Stimulated activated naive CD8-positive, alpha-beta T cell treated with anti-CD3 and anti-CD28 coated beads, Interleukin-15, amount 100 ng/mL, for 72 hours (primary cell): Measurements from ENCODE around the gene CIDEB.

Experiments
- ATAC-seq: fragments of 150-1000 bp; cut with Tn5 transposase; 2 replicates; pipeline ENCODE4 v1.10.0; 2021; ENCODE audit warnings: mild to moderate bottlenecking, moderate library complexity
- DNase-seq, 2 donors: peaks; one replicate each; pipeline ENCODE4 v3.0.0; 2021 to 2022
- H3K27ac Mint-ChIP-seq, 2 donors: one replicate each; pipeline ENCODE4 v1.8.0; 2022; ENCODE audit warnings: mild to moderate bottlenecking in 2 of 2, mixed read lengths in 2 of 2, moderate library complexity in 2 of 2
- H3K27me3 Mint-ChIP-seq: one replicate; pipeline ENCODE4 v1.8.0; 2022; ENCODE audit warnings: mixed read lengths
- H3K4me1 Mint-ChIP-seq: one replicate; pipeline ENCODE4 v1.8.0; 2022; ENCODE audit warnings: mild to moderate bottlenecking, mixed read lengths
- H3K4me3 Mint-ChIP-seq, 2 donors: one replicate each; pipeline ENCODE4 v1.8.0; 2022; ENCODE audit warnings: mild to moderate bottlenecking in 2 of 2, mixed read lengths in 2 of 2, moderate library complexity in 1 of 2
- H3K9me3 Mint-ChIP-seq, 2 donors: one replicate each; pipeline ENCODE4 v1.8.0; 2022; ENCODE audit warnings: mixed read lengths in 2 of 2

The CIDEB gene

GRCh38 chr14:24273422-24273998 is 34.3 kb downstream of the CIDEB start:
- peaks cover 65% of the 10 kb centered on the region for H3K4me1 Mint-ChIP-seq
- DNase-seq = no peak
- no peak for ATAC-seq
- H3K27me3 Mint-ChIP-seq = no peaks in the 10 kb centered on the region
- peak overlapping the region; percentile 44 to 64 for H3K4me3 Mint-ChIP-seq
- peaks cover 0 to 5% of the 10 kb centered on the region in 2 donors for H3K9me3 Mint-ChIP-seq
- H3K27ac Mint-ChIP-seq = peak overlapping the region; percentile 74 to 81

DNA sequence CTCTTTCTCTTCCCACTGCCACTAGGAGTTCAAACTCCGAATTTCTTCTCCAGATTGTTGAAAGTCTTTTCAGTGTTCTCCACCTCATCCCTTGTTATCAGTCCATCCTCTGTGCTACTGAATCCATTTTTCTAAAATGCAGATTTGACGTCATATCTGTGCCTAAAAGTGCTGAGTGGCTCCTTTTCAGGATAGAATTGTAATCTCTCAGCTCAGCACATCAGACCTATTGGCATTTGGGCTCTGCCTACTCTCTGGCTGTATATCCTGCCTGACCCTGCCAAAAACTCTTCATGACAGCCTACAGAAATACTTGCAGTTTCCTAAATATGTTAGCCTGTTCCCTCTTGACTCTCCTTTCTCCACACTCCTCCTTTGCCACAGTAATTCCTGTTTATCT is 35.3 kb downstream of the CIDEB start:
- ATAC-seq (no peak), DNase-seq (no peak)
- Mint-ChIP-seq H3K4me3 (peak overlapping the region; percentile 32 to 87), H3K9me3 (no peaks in the 10 kb centered on the region), H3K27me3 (no peaks in the 10 kb centered on the region), H3K4me1 (peaks cover 54% of the 10 kb centered on the region), H3K27ac (peak overlapping the region in 1 of 2 donors; percentile 94)

DNA sequence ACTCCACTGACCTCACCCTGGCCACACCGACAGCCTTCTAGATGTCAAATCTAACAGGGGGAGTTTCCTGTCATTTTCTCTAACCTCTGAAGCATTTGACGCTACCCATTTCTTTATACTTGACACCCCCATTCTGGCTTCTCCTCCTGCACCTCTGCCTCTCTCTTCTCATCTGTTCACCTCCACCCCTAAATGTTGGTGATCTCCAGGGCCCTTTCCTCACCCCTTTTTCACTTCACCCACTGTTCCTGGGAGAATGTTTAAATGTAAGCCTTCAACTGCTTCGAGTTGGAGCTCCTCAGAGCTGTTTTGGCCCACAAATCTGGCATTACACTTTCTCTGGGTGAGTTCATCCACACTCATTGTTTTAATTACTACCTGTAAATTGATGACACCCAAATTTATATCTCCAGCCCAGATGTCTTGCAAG is 35.9 kb downstream of the CIDEB start:
- Mint-ChIP-seq H3K9me3 (no peaks in the 10 kb centered on the region), H3K4me1 (peaks cover 48% of the 10 kb centered on the region), H3K27me3 (no peaks in the 10 kb centered on the region), H3K4me3 (peak overlapping the region; percentile 87 to 92), H3K27ac (peak overlapping the region; percentile 74 to 94)
- ATAC-seq (no peak), DNase-seq (no peak)

DNA sequence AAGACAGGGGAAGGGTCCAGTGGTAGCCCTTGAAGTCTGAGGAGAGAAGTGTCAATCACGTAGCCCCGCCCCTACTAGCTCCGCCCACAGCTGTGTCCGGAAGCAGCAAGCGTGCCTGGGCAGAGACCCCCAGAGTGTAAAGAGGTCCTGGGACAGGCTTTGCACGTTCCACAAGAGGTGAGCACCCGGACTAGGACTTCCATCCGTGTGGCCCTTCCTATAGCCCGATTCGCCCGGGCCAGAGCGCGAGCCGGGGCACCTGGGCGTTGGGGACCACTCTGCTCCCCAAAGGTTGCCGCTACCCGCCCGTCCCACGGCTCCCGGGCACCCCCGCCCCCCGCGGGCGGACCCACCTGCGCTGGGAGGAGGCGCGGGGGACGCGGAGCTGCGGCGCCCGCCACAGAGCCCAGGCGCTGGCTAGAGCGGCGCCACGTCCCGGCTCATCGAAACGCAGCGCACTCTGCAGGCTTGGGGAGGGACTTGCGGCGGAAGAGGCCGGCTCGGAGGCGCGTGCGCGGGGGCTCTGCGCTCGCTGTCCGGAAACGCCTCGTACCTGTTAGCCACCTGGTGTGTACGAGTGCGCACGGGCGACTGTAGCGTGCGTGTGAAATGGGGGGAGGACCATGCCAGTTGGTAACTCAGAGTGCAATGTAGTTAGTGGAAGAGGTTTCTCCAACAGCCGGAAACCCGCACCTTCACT is 36.5 kb downstream of the CIDEB start, which contains the start of gene RABGGTA:
RABGGTA (minus strand) TSS at position 464 of the 700 bp plus-strand sequence. CDS start 482 bp downstream, outside the sequence.
- H3K4me3 Mint-ChIP-seq = peak within 1 kb of the TSS; percentile 89 to 92
- peak; percentile 92 to 95 for DNase-seq
- no peaks in the 10 kb centered on the region for H3K27me3 Mint-ChIP-seq
- H3K27ac Mint-ChIP-seq = peak within 1 kb of the TSS; percentile 81 to 96
- peak; percentile 88 for ATAC-seq
- peaks cover 44% of the 10 kb centered on the region for H3K4me1 Mint-ChIP-seq
- no peaks in the 10 kb centered on the region for H3K9me3 Mint-ChIP-seq

DNA sequence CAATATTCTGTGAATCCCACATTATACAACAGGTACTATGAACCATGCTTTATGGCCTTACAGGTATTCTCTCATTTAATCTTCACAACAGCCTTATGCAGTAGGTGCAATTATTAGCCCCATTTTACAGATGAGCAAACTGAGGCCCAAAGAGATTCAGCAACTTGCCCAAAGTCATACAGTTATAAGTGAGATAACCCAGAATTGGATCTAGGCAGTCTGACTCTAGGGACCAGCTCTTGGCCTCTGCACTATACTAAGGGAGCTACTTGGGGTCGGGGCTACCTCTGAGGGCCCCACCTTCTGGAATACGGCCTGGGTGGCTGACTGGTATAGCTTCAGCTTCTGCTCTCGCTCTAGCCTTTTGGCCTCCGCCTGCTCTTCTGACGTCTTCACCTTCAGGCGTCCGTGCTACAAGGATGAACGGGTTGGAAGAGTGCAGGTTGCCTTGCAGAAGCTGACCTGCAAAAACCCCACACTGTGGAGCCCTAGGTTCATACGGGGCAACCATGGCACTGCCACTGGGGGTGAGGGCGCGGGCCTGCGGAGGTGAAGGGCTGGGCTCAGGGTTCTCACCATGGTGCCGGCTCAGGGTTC is 37.1 kb downstream of the CIDEB start:
- ATAC-seq (no peak), DNase-seq (no peak)
- Mint-ChIP-seq H3K9me3 (no peaks in the 10 kb centered on the region), H3K4me1 (peaks cover 44% of the 10 kb centered on the region), H3K27me3 (no peaks in the 10 kb centered on the region), H3K4me3 (peak overlapping the region; percentile 89 to 92), H3K27ac (peak overlapping the region; percentile 81 to 96)

GRCh38 chr14:24269910-24270536 is 37.8 kb downstream of the CIDEB start:
- Mint-ChIP-seq H3K27me3 (no peaks in the 10 kb centered on the region), H3K27ac (no peak overlapping the region), H3K4me3 (no peak overlapping the region), H3K4me1 (peaks cover 38% of the 10 kb centered on the region), H3K9me3 (no peaks in the 10 kb centered on the region)
- ATAC-seq (no peak), DNase-seq (no peak)

GRCh38 chr14:24269368-24269767 is 38.4 kb downstream of the CIDEB start:
- H3K4me1 Mint-ChIP-seq = peaks cover 33% of the 10 kb centered on the region
- H3K27me3 Mint-ChIP-seq = no peaks in the 10 kb centered on the region
- H3K9me3 Mint-ChIP-seq = no peaks in the 10 kb centered on the region
- no peak overlapping the region for H3K27ac Mint-ChIP-seq
- ATAC-seq = no peak
- no peak for DNase-seq
- H3K4me3 Mint-ChIP-seq = no peak overlapping the region

GRCh38 chr14:24268225-24268624 is 39.6 kb downstream of the CIDEB start:
- Mint-ChIP-seq H3K4me1 (peaks cover 22% of the 10 kb centered on the region), H3K27me3 (no peaks in the 10 kb centered on the region), H3K9me3 (no peaks in the 10 kb centered on the region), H3K27ac (no peak overlapping the region), H3K4me3 (no peak overlapping the region)
- DNase-seq = no peak
- ATAC-seq = no peak

DNA sequence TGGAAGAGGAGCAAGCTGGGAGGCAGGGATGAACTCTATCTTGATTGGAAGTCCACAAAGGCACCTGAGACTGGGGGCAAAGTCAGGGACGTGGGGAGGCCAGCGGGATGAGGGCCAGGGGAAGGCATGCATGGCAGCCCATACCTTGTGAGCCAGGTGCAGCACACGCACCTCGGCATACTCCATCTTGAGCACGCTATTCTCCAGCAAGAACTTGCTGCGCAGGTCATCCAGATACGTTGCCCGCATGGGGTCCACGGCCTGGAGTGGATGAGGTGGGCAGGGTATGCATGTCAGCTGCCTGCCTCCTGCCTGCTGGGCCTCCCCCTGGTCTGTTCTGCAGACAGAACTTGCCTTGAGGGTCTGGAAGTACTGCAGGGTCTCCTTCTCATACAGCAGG is 40.3 kb downstream of the CIDEB start:
- no peaks in the 10 kb centered on the region for H3K9me3 Mint-ChIP-seq
- no peak overlapping the region for H3K4me3 Mint-ChIP-seq
- no peaks in the 10 kb centered on the region for H3K27me3 Mint-ChIP-seq
- H3K4me1 Mint-ChIP-seq = peaks cover 15% of the 10 kb centered on the region
- ATAC-seq (no peak), DNase-seq (no peak)
- H3K27ac Mint-ChIP-seq = no peak overlapping the region

- ATAC-seq (no peak), DNase-seq (no peak)
- H3K4me1 Mint-ChIP-seq = peaks cover 5% of the 10 kb centered on the region
- H3K4me3 Mint-ChIP-seq = no peak overlapping the region
- peak overlapping the region in 1 of 2 donors; percentile 14 for H3K27ac Mint-ChIP-seq
- H3K9me3 Mint-ChIP-seq = no peaks in the 10 kb centered on the region
- H3K27me3 Mint-ChIP-seq = no peaks in the 10 kb centered on the region
Measured at GRCh38 chr14:24266344-24267244, 41.2 kb downstream of the CIDEB start.

GRCh38 chr14:24264298-24264697 is 43.5 kb downstream of the CIDEB start:
- H3K4me1 Mint-ChIP-seq = peaks cover 2% of the 10 kb centered on the region
- H3K27me3 Mint-ChIP-seq = no peaks in the 10 kb centered on the region
- H3K27ac Mint-ChIP-seq = no peak overlapping the region
- H3K9me3 Mint-ChIP-seq = no peaks in the 10 kb centered on the region
- ATAC-seq (no peak), DNase-seq (no peak)
- no peak overlapping the region for H3K4me3 Mint-ChIP-seq

- no peaks in the 10 kb centered on the region for H3K27me3 Mint-ChIP-seq
- H3K9me3 Mint-ChIP-seq = no peaks in the 10 kb centered on the region
- no peak overlapping the region for H3K4me3 Mint-ChIP-seq
- DNase-seq (no peak), ATAC-seq (no peak)
- peak overlapping the region in 1 of 2 donors; percentile 45 for H3K27ac Mint-ChIP-seq
- H3K4me1 Mint-ChIP-seq = no peaks in the 10 kb centered on the region
Measured at GRCh38 chr14:24263848-24264247, 43.9 kb downstream of the CIDEB start.

DNA sequence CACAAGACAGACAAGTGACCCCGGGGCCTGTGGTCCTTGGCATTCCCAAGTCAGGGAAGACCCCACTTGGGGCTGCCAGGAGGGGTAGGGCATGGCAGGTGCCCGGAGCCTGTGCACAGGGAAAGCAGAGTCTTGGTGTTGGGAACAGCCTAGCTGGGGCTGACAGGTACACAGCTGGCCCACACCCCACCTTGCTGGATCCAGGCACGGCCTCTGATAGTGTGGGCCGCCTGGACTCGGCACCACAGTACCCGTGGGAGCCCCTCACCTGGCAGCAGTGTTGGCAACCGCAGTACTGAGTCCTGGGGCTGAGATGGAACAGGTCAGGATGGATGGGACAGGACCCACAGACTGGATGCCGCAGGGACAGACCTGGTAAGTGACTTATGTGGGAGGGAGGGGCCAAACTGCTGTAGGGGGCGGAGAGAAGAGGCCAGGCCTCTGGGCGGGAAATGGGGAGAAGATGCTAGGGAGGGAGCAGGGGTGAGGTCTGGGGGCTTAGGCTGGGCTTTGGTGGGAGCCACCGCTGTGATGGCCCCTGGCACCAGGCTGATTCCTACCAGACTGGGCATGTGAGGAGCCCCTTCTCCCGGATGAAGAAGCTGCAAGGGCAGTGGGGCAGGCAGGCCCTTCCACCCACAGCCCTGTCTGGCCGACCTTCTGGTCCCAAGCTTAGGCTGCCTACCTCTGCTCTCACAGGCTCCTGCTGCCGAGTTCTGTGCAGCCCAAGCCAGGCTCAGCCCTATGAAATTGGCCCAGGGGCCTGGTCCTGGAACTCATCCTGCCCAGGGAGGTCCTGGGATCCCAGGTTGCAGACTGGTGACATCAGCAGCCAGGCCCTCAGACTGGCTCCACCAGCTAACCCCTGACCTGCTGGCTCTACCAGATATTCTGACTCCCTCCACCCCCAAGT is 44.7 kb downstream of the CIDEB start, which contains the start of gene TGM1:
TGM1 (minus strand) TSS at position 357 of the 913 bp plus-strand sequence. CDS start 825 bp downstream, outside the sequence.
- Mint-ChIP-seq H3K27ac (peak within 1 kb of the TSS in 1 of 2 donors; percentile 67), H3K9me3 (no peaks in the 10 kb centered on the region), H3K4me1 (no peaks in the 10 kb centered on the region), H3K4me3 (no peak within 1 kb of the TSS), H3K27me3 (no peaks in the 10 kb centered on the region)
- DNase-seq (no peak), ATAC-seq (peak; percentile 15)

DNA sequence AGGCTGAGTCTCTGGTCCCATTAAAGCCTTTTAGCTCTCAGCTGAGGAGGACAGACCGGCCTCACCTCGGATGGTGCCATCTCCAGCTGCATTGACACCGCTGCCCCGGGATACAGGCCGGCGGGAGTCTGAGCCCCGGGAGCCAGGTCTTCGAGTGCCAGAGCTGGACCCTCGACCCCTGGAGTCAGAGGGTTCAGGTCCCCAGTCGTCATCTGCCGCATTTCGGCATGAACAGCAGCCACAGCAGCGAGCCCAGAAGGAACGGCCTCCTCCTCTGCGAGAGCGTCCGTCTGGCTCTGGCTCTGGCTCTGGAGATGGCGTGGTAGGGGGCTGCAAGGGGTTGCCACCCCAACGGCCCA is 45.8 kb downstream of the CIDEB start:
- Mint-ChIP-seq H3K4me1 (no peaks in the 10 kb centered on the region), H3K9me3 (no peaks in the 10 kb centered on the region), H3K27me3 (no peaks in the 10 kb centered on the region), H3K27ac (no peak overlapping the region), H3K4me3 (no peak overlapping the region)
- ATAC-seq (no peak), DNase-seq (no peak)
